CD14-positive monocyte (primary cell): ENCODE data around the gene XPO4. TPM values are rescaled to one million over a fixed set of nuclear protein-coding genes. Genes with fewer than 3 reads are reported as not detected.

Source experiments
- DNase-seq, 3 donors: peaks; one replicate each; pipeline ENCODE4 v3.0.0-alpha.2; 2011 to 2022
- H2AFZ ChIP-seq: 2 replicates; pipeline ENCODE4 v1.6.0; 2012; ENCODE audit warnings: mild to moderate bottlenecking, low read depth, low read length, inconsistent platforms; ENCODE audit not compliant: insufficient read depth, poor library complexity, severe bottlenecking
- H3K27ac ChIP-seq, 2 donors: 1 replicate in 1 of 2; 2 replicates in 1 of 2; pipeline ENCODE4 v1.5.1; 2012 to 2013; ENCODE audit warnings: low read length in 2 of 2, control low read depth in 1 of 2, inconsistent platforms in 1 of 2, low read depth in 1 of 2, mild to moderate bottlenecking in 1 of 2
- H3K27me3 ChIP-seq, 2 donors: one replicate each; pipeline versions ENCODE4 v1.6.0 to v1.6.1; 2011 to 2013; ENCODE audit warnings: low read length in 2 of 2; ENCODE audit not compliant: control insufficient read depth in 2 of 2, insufficient read depth in 2 of 2
- H3K36me3 ChIP-seq, 2 donors: replicated peaks in 1 of 2; 1 replicate in 1 of 2; 2 replicates in 1 of 2; pipeline versions ENCODE4 v1.5.1 to v1.6.1; 2012 to 2013; ENCODE audit warnings: low read length in 2 of 2, control low read depth in 1 of 2, inconsistent platforms in 1 of 2, mild to moderate bottlenecking in 1 of 2; ENCODE audit not compliant: insufficient read depth in 2 of 2, control insufficient read depth in 1 of 2
- H3K4me1 ChIP-seq, 2 donors: 1 replicate in 1 of 2; 2 replicates in 1 of 2; pipeline versions ENCODE4 v1.5.1 to v1.6.1; 2012 to 2013; ENCODE audit warnings: low read length in 2 of 2, control low read depth in 1 of 2, inconsistent platforms in 1 of 2, mild to moderate bottlenecking in 1 of 2, moderate library complexity in 1 of 2; ENCODE audit not compliant: insufficient read depth in 2 of 2, control insufficient read depth in 1 of 2
- H3K4me2 ChIP-seq: replicated peaks from 2 replicates; pipeline ENCODE3; 2012; ENCODE audit warnings: low read length, moderate library complexity, mild to moderate bottlenecking; ENCODE audit not compliant: poor library complexity, severe bottlenecking; ENCODE audit errors: extremely low read depth
- H3K4me3 ChIP-seq, 3 experiments: fragments of 200-600 bp in 1 of 3; sonication (generic) in 1 of 3; replicated peaks in 1 of 3; 1 replicate in 2 of 3; 2 replicates in 1 of 3; pipeline ENCODE4 v1.5.1; 2011 to 2013; ENCODE audit warnings: low read length in 3 of 3, mild to moderate bottlenecking in 3 of 3, control low read depth in 2 of 3, low read depth in 2 of 3, inconsistent platforms in 1 of 3, moderate library complexity in 1 of 3
- H3K79me2 ChIP-seq: 2 replicates; pipeline ENCODE4 v1.6.0; 2012; ENCODE audit warnings: mild to moderate bottlenecking, control low read depth, inconsistent platforms, low read length, moderate library complexity; ENCODE audit not compliant: insufficient read depth
- H3K9ac ChIP-seq: 2 replicates; pipeline ENCODE4 v1.6.0; 2017; ENCODE audit warnings: low read length, mild to moderate bottlenecking; ENCODE audit not compliant: insufficient read depth, poor library complexity, severe bottlenecking
- H3K9me3 ChIP-seq, 2 donors: replicated peaks in 1 of 2; 1 replicate in 1 of 2; 2 replicates in 1 of 2; pipeline versions ENCODE4 v1.5.1 to v1.6.1; 2012 to 2013; ENCODE audit warnings: low read length in 2 of 2, control low read depth in 1 of 2; ENCODE audit not compliant: control insufficient read depth in 1 of 2, insufficient read depth in 1 of 2
- H4K20me1 ChIP-seq: 2 replicates; pipeline ENCODE4 v1.6.0; 2012; ENCODE audit warnings: mild to moderate bottlenecking, low read length, control low read depth, moderate library complexity; ENCODE audit not compliant: insufficient read depth
- H3K27ac Mint-ChIP-seq, 7 donors: one replicate each; pipeline ENCODE4 v1.8.0; 2020; ENCODE audit warnings: mild to moderate bottlenecking in 7 of 7, mixed read lengths in 7 of 7, moderate library complexity in 6 of 7, inconsistent platforms in 2 of 7
- H3K27me3 Mint-ChIP-seq, 3 donors: one replicate each; pipeline ENCODE4 v1.8.0; 2021 to 2022; ENCODE audit warnings: low read depth in 3 of 3, mild to moderate bottlenecking in 3 of 3, mixed read lengths in 3 of 3, moderate library complexity in 3 of 3, inconsistent platforms in 1 of 3
- H3K36me3 Mint-ChIP-seq, 2 donors: one replicate each; pipeline ENCODE4 v1.8.0; 2020; ENCODE audit warnings: mixed read lengths in 2 of 2, inconsistent platforms in 1 of 2, mild to moderate bottlenecking in 1 of 2
- H3K4me1 Mint-ChIP-seq: one replicate; pipeline ENCODE4 v1.8.0; 2020; ENCODE audit warnings: mild to moderate bottlenecking, mixed read lengths
- H3K4me3 Mint-ChIP-seq, 2 donors: one replicate each; pipeline ENCODE4 v1.8.0; 2020; ENCODE audit warnings: mild to moderate bottlenecking in 2 of 2, mixed read lengths in 2 of 2, moderate library complexity in 1 of 2
- H3K9me3 Mint-ChIP-seq, 7 donors: one replicate each; pipeline ENCODE4 v1.8.0; 2020 to 2022; ENCODE audit warnings: mixed read lengths in 7 of 7, mild to moderate bottlenecking in 6 of 7, moderate library complexity in 6 of 7, inconsistent platforms in 2 of 7
- WGBS: methylation state at CpG from one replicate; pipeline ENCODE4 v1.1.5; 2013; ENCODE audit warnings: missing lambda C conversion rate; ENCODE audit not compliant: insufficient coverage; 5-methylcytosine and 5-hydroxymethylcytosine counted together
- intact Hi-C, 2 donors: fragments of 100-400 bp; cut with micrococcal nuclease; formaldehyde crosslinking; loops; one replicate each; pipeline versions ENCODE4 v1.15.0 to v1.15.1; 2023
- polyA plus RNA-seq, 3 donors: library from polyadenylated mRNA; depleted of rRNA in 1 of 3; unstranded in 2 of 3; stranded (reverse) in 1 of 3; fragments of 300-500 nt in 2 of 3; fragments of >200 nt in 1 of 3; fragmentation: Illumina TruSeq in 2 of 3; gene quantifications; 1 replicate in 2 of 3; 2 replicates in 1 of 3; pipeline ENCODE4 v1.2.3, GENCODE V29; 2012 to 2021
- TF ChIP-seq, protein P1 (sequence below): fragments of 200-600 bp; IDR thresholded peaks from one replicate; pipeline ENCODE4 v1.8.0; 2022; ENCODE audit warnings: antibody characterized with exemption, mild to moderate bottlenecking

XPO4 gene
- polyA plus RNA-seq, 3 donors: 2.9 to 4.4 (median 4.0) TPM

DNA sequence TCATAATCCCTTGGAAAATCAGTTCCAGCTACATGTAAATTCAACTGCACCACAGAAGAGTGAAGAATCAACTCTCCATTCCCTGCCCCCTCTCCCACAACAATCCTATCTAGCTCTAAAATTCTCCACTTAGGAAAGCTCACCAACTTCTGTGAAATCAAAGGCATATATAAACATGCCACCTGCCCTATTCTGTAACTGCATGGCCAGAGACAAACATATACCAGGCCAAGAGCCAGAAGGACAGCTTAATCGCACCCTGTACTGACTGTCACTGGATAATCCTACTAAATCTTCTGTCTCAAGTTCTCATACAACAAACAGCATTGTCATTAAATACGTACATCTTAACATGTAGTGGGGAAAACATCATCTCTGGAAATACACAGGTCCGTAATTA is 70.6 kb downstream of the XPO4 start:
- no peaks in the 10 kb centered on the region for H3K4me1 ChIP-seq
- H3K4me1 Mint-ChIP-seq: peaks cover 6% of the 10 kb centered on the region
- no peak for DNase-seq
- no peaks in the 10 kb centered on the region for H3K9me3 Mint-ChIP-seq
- H3K9me3 ChIP-seq: no peaks in the 10 kb centered on the region
- intact Hi-C loops: no loop called here
- no peak overlapping the region for H3K4me3 ChIP-seq
- H3K36me3 ChIP-seq: peaks cover 17% of the 10 kb centered on the region in 2 donors
- no peak overlapping the region for H3K27ac Mint-ChIP-seq
- peaks cover 25 to 29% of the 10 kb centered on the region in 2 donors for H3K36me3 Mint-ChIP-seq
- no peak overlapping the region for H3K27ac ChIP-seq
- no peaks in the 10 kb centered on the region for H3K79me2 ChIP-seq
- no peak overlapping the region for H3K4me2 ChIP-seq
- H3K9ac ChIP-seq: no peak overlapping the region
- no peak overlapping the region for H2AFZ ChIP-seq
- H3K27me3 Mint-ChIP-seq: no peaks in the 10 kb centered on the region
- no peaks in the 10 kb centered on the region for H4K20me1 ChIP-seq
- WGBS: 100% methylated on average over 1 of the region's 3 CpGs
- TF ChIP-seq, protein P1, sequence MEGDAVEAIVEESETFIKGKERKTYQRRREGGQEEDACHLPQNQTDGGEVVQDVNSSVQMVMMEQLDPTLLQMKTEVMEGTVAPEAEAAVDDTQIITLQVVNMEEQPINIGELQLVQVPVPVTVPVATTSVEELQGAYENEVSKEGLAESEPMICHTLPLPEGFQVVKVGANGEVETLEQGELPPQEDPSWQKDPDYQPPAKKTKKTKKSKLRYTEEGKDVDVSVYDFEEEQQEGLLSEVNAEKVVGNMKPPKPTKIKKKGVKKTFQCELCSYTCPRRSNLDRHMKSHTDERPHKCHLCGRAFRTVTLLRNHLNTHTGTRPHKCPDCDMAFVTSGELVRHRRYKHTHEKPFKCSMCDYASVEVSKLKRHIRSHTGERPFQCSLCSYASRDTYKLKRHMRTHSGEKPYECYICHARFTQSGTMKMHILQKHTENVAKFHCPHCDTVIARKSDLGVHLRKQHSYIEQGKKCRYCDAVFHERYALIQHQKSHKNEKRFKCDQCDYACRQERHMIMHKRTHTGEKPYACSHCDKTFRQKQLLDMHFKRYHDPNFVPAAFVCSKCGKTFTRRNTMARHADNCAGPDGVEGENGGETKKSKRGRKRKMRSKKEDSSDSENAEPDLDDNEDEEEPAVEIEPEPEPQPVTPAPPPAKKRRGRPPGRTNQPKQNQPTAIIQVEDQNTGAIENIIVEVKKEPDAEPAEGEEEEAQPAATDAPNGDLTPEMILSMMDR: no peak
- no peaks in the 10 kb centered on the region for H3K27me3 ChIP-seq
- H3K4me3 Mint-ChIP-seq: no peak overlapping the region

- Histone ChIP-seq H3K27ac (no peak overlapping the region), H3K4me1 (no peaks in the 10 kb centered on the region), H3K27me3 (no peaks in the 10 kb centered on the region), H2AFZ (no peak overlapping the region), H3K9ac (no peak overlapping the region), H3K36me3 (peaks cover 10 to 12% of the 10 kb centered on the region in 2 donors), H3K79me2 (no peaks in the 10 kb centered on the region), H3K9me3 (no peaks in the 10 kb centered on the region), H4K20me1 (no peaks in the 10 kb centered on the region), H3K4me3 (no peak overlapping the region), H3K4me2 (no peak overlapping the region)
- peaks cover 6% of the 10 kb centered on the region for H3K4me1 Mint-ChIP-seq
- no peaks in the 10 kb centered on the region for H3K9me3 Mint-ChIP-seq
- no peak overlapping the region for H3K27ac Mint-ChIP-seq
- peaks cover 24% of the 10 kb centered on the region in 2 donors for H3K36me3 Mint-ChIP-seq
- intact Hi-C loops: no loop called here
- TF ChIP-seq, protein P1: no peak
- no peaks in the 10 kb centered on the region for H3K27me3 Mint-ChIP-seq
- no peak overlapping the region for H3K4me3 Mint-ChIP-seq
- no CpG with 5 or more reads among the region's 2 CpGs for WGBS
- no peak for DNase-seq
Observed at GRCh38 chr13:20831254-20831653, 71.3 kb downstream of the XPO4 start.
